HL-60 (cell line): ENCODE measurements around the gene C14orf132.

Experiments
- DNase-seq, 2 experiments: peaks; one replicate each; pipeline ENCODE4 v3.0.0-alpha.2; 2010 to 2020; ENCODE audit warnings: low read depth in 1 of 2, low spot score in 1 of 2
- H3K27ac ChIP-seq: fragments of 250-450 bp; sonication (Bioruptor Pico); replicated peaks from 2 replicates; pipeline ENCODE4 v1.5.1; 2020; ENCODE audit warnings: mild to moderate bottlenecking, moderate library complexity
- H3K27me3 ChIP-seq: fragments of 250-450 bp; sonication (Bioruptor Pico); 2 replicates; pipeline ENCODE4 v1.5.1; 2021; ENCODE audit warnings: mild to moderate bottlenecking, moderate library complexity; ENCODE audit not compliant: insufficient read depth, poor library complexity, severe bottlenecking
- H3K4me3 ChIP-seq: replicated peaks from 2 replicates; pipeline ENCODE4 v1.5.1; 2011; ENCODE audit warnings: mild to moderate bottlenecking, control low read depth, low read length; ENCODE audit not compliant: insufficient read depth
- CTCF ChIP-seq: IDR thresholded peaks from one replicate; pipeline ENCODE4 v1.5.1; 2011; ENCODE audit warnings: low read length, control low read depth, inconsistent platforms; ENCODE audit not compliant: insufficient read depth
- GABPA ChIP-seq: IDR thresholded peaks from 2 replicates; pipeline ENCODE4 v1.6.1; 2012; ENCODE audit warnings: low read depth
- POLR2AphosphoS5 ChIP-seq: IDR thresholded peaks from 2 replicates; pipeline ENCODE4 v1.6.1; 2012; ENCODE audit warnings: low read depth
- REST ChIP-seq: IDR thresholded peaks from 2 replicates; pipeline ENCODE4 v1.6.1; 2012; ENCODE audit warnings: low read depth; ENCODE audit not compliant: insufficient replicate concordance
- SPI1 ChIP-seq: IDR thresholded peaks from 2 replicates; pipeline ENCODE4 v1.6.1; 2012; ENCODE audit warnings: low read depth, mild to moderate bottlenecking, borderline replicate concordance

C14orf132 gene

GRCh38 chr14:95998656-95999055 lies 40.5 kb upstream of the C14orf132 start:
- no peak for DNase-seq
- no peak for TF ChIP-seq GABPA
- no peak for TF ChIP-seq SPI1
- H3K27me3 ChIP-seq = peaks cover 5% of the 10 kb centered on the region

GRCh38 chr14:96001866-96002497 lies 37.2 kb upstream of the C14orf132 start:
- TF ChIP-seq GABPA (no peak), CTCF (no peak), SPI1 (no peak), POLR2AphosphoS5 (no peak), REST (no peak)
- no peak overlapping the region for H3K4me3 ChIP-seq
- peaks cover 5% of the 10 kb centered on the region for H3K27me3 ChIP-seq
- no peak for DNase-seq
- no peak overlapping the region for H3K27ac ChIP-seq

More at GRCh38 chr14:95998656-95999055, 40.5 kb upstream of the C14orf132 start:
- Histone ChIP-seq H3K4me3 (no peak overlapping the region), H3K27ac (no peak overlapping the region)

GRCh38 chr14:96002498-96002884 lies 36.7 kb upstream of the C14orf132 start:
- no peak for TF ChIP-seq SPI1
- TF ChIP-seq GABPA = no peak
- TF ChIP-seq REST = no peak
- TF ChIP-seq POLR2AphosphoS5 = no peak
- TF ChIP-seq CTCF = no peak
- Histone ChIP-seq H3K27ac (no peak overlapping the region), H3K4me3 (no peak overlapping the region), H3K27me3 (peaks cover 5% of the 10 kb centered on the region)
- no peak for DNase-seq

- Histone ChIP-seq H3K4me3 (no peak overlapping the region), H3K27me3 (no peaks in the 10 kb centered on the region), H3K27ac (no peak overlapping the region)
- TF ChIP-seq POLR2AphosphoS5 = no peak
- TF ChIP-seq CTCF = no peak
- TF ChIP-seq REST = no peak
- no peak for TF ChIP-seq GABPA
- no peak for TF ChIP-seq SPI1
- no peak for DNase-seq
Measured at GRCh38 chr14:96011131-96011530, 28.0 kb upstream of the C14orf132 start.
